K562 (cell line): ENCODE results near the gene PLA2G4C. TPM values are rescaled to one million over a fixed set of nuclear protein-coding genes. Genes with fewer than 3 reads are reported as not detected.

ENCODE experiments used
- ATAC-seq: fragments of 200-7000 bp; cut with Tn5 transposase; 3 replicates; pipeline ENCODE4 v1.9.1; 2020; ENCODE audit warnings: moderate library complexity
- BruUV-seq: library from RNA; stranded (reverse); fragments of 400-500 nt; replicated peaks from 2 replicates; lab custom pipeline; 2021; lab: Mats Ljungman, UMichigan
- CTCF ChIA-PET: fragments of 300-600 bp; formaldehyde crosslinking; extraction: SDS; loops from one replicate; lab custom pipeline; 2021; ENCODE audit warnings: low intra/inter-chr PET ratio; lab: Yijun Ruan, JAX
- POLR2A ChIA-PET: fragments of 300-600, 350-650 bp; sonication (Branson Sonifier 250); formaldehyde crosslinking; extraction: SDS; loops from one replicate; lab custom pipeline; 2021; ENCODE audit warnings: antibody characterized with exemption, inconsistent platforms; lab: Yijun Ruan, JAX
- DNase-seq, 4 experiments: peaks; one replicate each; pipeline versions ENCODE4 v3.0.0 to v3.0.0-alpha.2; 2011 to 2018; ENCODE audit warnings: low spot score in 3 of 4, mixed read lengths in 3 of 4; ENCODE audit errors: extremely low read depth in 1 of 4
- FAIRE-seq: peaks from 2 replicates; lab custom pipeline; 2011; peaks lifted over from hg19 to GRCh38; lab: Jason Lieb, UNC
- H2AFZ ChIP-seq: 2 replicates; pipeline ENCODE4 v1.6.0; 2011; ENCODE audit warnings: low read depth, low read length, control low read depth, inconsistent platforms
- H3K27ac ChIP-seq: fragments of 200-600 bp; 3 replicates; pipeline ENCODE4 v1.8.0; 2011; ENCODE audit warnings: low read depth, mild to moderate bottlenecking, control low read depth, inconsistent platforms, low read length, moderate library complexity, mixed read lengths; ENCODE audit errors: extremely low read depth
- H3K27me3 ChIP-seq, 2 experiments: fragments of 300-600 bp in 1 of 2; 2 replicates in 1 of 2; 3 replicates in 1 of 2; pipeline versions ENCODE4 v1.6.0 to v1.8.0; 2011; ENCODE audit warnings: inconsistent platforms in 2 of 2, low read length in 2 of 2, mild to moderate bottlenecking in 1 of 2, mixed read lengths in 1 of 2, moderate library complexity in 1 of 2; ENCODE audit not compliant: control insufficient read depth in 2 of 2, insufficient read depth in 2 of 2
- H3K36me3 ChIP-seq: fragments of 300-600 bp; 3 replicates; pipeline ENCODE4 v1.8.0; 2011; ENCODE audit warnings: mild to moderate bottlenecking, low read length, inconsistent platforms; ENCODE audit not compliant: control insufficient read depth, insufficient read depth
- H3K4me1 ChIP-seq, 2 experiments: fragments of 200-600 bp in 1 of 2; replicated peaks in 1 of 2; 2 replicates in 1 of 2; 3 replicates in 1 of 2; pipeline versions ENCODE4 v1.5.1 to v1.8.0; 2011; ENCODE audit warnings: inconsistent platforms in 2 of 2, low read length in 2 of 2, mild to moderate bottlenecking in 1 of 2, mixed read lengths in 1 of 2, moderate library complexity in 1 of 2; ENCODE audit not compliant: control insufficient read depth in 2 of 2, insufficient read depth in 2 of 2
- H3K4me2 ChIP-seq: 2 replicates; pipeline ENCODE4 v1.6.1; 2011; ENCODE audit warnings: low read length, control low read depth, inconsistent platforms, mixed read lengths; ENCODE audit not compliant: insufficient read depth
- H3K4me3 ChIP-seq: fragments of 200-600 bp; sonication (generic), shearing (Covaris generic); 2 replicates; pipeline ENCODE4 v1.5.1; 2016; ENCODE audit warnings: control low read depth, inconsistent platforms
- H3K79me2 ChIP-seq: fragments of 200-600 bp; 3 replicates; pipeline ENCODE4 v1.8.0; 2011; ENCODE audit warnings: low read length, inconsistent platforms; ENCODE audit not compliant: control insufficient read depth, insufficient read depth
- H3K9ac ChIP-seq, 2 experiments: 2 replicates each; pipeline versions ENCODE4 v1.6.0 to v1.6.1; 2011; ENCODE audit warnings: low read depth in 2 of 2, low read length in 2 of 2, control low read depth in 1 of 2, inconsistent platforms in 1 of 2, mild to moderate bottlenecking in 1 of 2, mixed read lengths in 1 of 2; ENCODE audit not compliant: insufficient read depth in 1 of 2
- H3K9me1 ChIP-seq: one replicate; pipeline ENCODE4 v1.6.0; 2011; ENCODE audit warnings: inconsistent platforms, mild to moderate bottlenecking, low read length, moderate library complexity; ENCODE audit not compliant: control insufficient read depth, insufficient read depth
- H3K9me3 ChIP-seq: replicated peaks from 2 replicates; pipeline ENCODE4 v1.5.1; 2011; ENCODE audit warnings: low read depth, low read length, inconsistent platforms; ENCODE audit not compliant: control insufficient read depth, insufficient read depth
- H4K20me1 ChIP-seq: replicated peaks from 2 replicates; pipeline ENCODE4 v1.6.1; 2011; ENCODE audit warnings: low read length, inconsistent platforms, mixed read lengths; ENCODE audit not compliant: control insufficient read depth, insufficient read depth
- BCOR ChIP-seq: fragments of 450-650 bp; IDR thresholded peaks from 2 replicates; pipeline ENCODE4 v1.6.1; 2016
- KDM1A ChIP-seq, 2 experiments: fragments of 450-650 bp; IDR thresholded peaks; 2 replicates each; pipeline ENCODE4 v1.6.1; 2016; ENCODE audit warnings: mild to moderate bottlenecking in 2 of 2
- RBM25 ChIP-seq: fragments of 200-400 bp; formaldehyde crosslinking; IDR thresholded peaks from 2 replicates; pipeline ENCODE4 v1.6.1; 2018; ENCODE audit warnings: low read length, low read depth, moderate library complexity; ENCODE audit not compliant: severe bottlenecking
- ZFP36 ChIP-seq: fragments of 150-350 bp; IDR thresholded peaks from 2 replicates; pipeline ENCODE4 v1.6.1; 2018; ENCODE audit warnings: low read length, low read depth; ENCODE audit not compliant: partially characterized antibody
- ZNF586 ChIP-seq: fragments of 450-650 bp; formaldehyde crosslinking; conservative IDR thresholded peaks from 2 replicates; pipeline ENCODE4 v1.4.0; 2020; ENCODE audit warnings: mild to moderate bottlenecking, moderate library complexity
- ZNF766 ChIP-seq: fragments of 200-800 bp; sonication (Bioruptor generic); conservative IDR thresholded peaks from 2 replicates; pipeline ENCODE4 v1.6.1; 2016; ENCODE audit warnings: missing genetic modification characterization, missing compliant biosample characterization
- WGBS: fragments of 100-300 bp; shearing (Covaris generic); methylation state at CpG from one replicate; pipeline ENCODE4 v1.1.6; 2016; ENCODE audit warnings: low coverage, mixed read lengths; ENCODE audit not compliant: insufficient coverage; ENCODE audit errors: missing lambda C conversion rate; 5-methylcytosine and 5-hydroxymethylcytosine counted together
- in situ Hi-C: fragments of 300-500 bp; cut with MboI; formaldehyde crosslinking; loops from 4 replicates; pipeline ENCODE4 v1.15.0; 2018; ENCODE audit warnings: inconsistent platforms, mixed read lengths
- intact Hi-C: fragments of 100-400 bp; cut with micrococcal nuclease; formaldehyde crosslinking; loops from 2 replicates; pipeline ENCODE4 v1.14.2; 2022
- polyA plus RNA-seq, 8 experiments: library from polyadenylated mRNA; depleted of rRNA in 4 of 8; stranded (reverse) in 5 of 8; unstranded in 3 of 8; fragments of >200 nt; fragmentation: Nextera tagmentation in 2 of 8; fragmentation: Illumina TruSeq in 1 of 8; extraction: Ambion mirVana in 2 of 8; extraction: Trizol in 1 of 8; gene quantifications; 2 replicates each; pipeline versions ENCODE4 v1.2.1 to v1.2.3, GENCODE V29; 2011 to 2014; ENCODE audit warnings: inconsistent platforms in 1 of 8, missing spikeins in 1 of 8
- total RNA-seq, 7 experiments: library from RNA; depleted of rRNA in 6 of 7; stranded (reverse); fragments of >200 nt in 6 of 7; fragmentation: Illumina TruSeq in 2 of 7; extraction: Trizol in 2 of 7; gene quantifications; 2 replicates each; pipeline versions ENCODE4 v1.2.1 to v1.2.3, GENCODE V29; 2011 to 2021; ENCODE audit warnings: low replicate concordance in 1 of 7

Gene PLA2G4C
- total and polyA plus RNA-seq, 9 of the 15 experiments (the other 6 are each of a cell fraction or from before 2014, with no cell fraction given), result 0.27 to 0.35 (median 0.35) TPM; not detected in 6

DNA sequence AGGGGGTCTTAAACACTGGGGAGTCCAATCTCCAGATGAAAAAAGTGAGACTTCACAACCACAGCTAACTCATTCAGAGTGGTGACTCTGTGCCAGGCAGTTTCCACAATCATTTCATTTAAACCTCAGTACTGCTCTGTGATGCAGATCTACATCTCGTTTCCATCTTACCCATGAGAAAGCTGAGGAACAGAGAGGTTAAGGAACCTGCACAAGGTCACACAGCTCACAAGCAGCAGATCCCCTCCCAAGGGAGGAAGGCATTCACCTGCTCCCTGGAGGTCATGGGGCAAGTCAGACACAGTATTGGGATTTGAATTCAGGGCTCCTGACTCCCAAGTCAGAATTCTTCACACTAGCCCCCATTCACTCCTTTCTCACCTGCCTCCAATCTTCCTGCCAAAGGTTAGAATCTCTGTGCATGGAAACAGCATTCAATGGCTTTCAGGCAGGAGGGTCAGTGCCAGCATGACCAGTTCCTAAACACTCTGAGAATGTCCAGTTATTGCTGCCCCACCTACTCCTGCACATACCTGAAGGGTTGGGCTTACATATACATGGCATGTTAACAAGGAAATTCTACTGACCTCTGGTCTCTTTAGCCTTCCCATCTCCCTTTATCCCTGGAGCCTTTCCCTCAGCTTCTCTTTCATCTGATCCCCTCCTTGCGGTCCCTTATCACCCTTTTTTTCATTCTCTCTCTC lies 68.6 kb downstream of the PLA2G4C start:
- Histone ChIP-seq H3K4me1 (peaks cover 3% of the 10 kb centered on the region in 2 experiments; a peak in 2 of 5 replicates), H3K27ac (no peak overlapping the region), H2AFZ (no peak overlapping the region), H3K4me2 (no peak overlapping the region), H4K20me1 (no peaks in the 10 kb centered on the region), H3K4me3 (no peak overlapping the region), H3K9me1 (peaks cover 2% of the 10 kb centered on the region), H3K9ac (no peak overlapping the region), H3K9me3 (no peaks in the 10 kb centered on the region), H3K36me3 (no peaks in the 10 kb centered on the region), H3K79me2 (no peaks in the 10 kb centered on the region), H3K27me3 (peaks cover 3 to 12% of the 10 kb centered on the region in 2 experiments; a peak in 3 of 5 replicates)
- no peak for DNase-seq
- FAIRE-seq, result no peak
- in situ Hi-C loops (no loop called here), intact Hi-C loops (no loop called here)
- BruUV-seq, result no TSS peak
- ATAC-seq, result no peak
- CTCF ChIA-PET, result no interaction called here
- peak; percentile 71 for TF ChIP-seq BCOR
- peak in 1 of 2 experiments; percentile 44; a peak in 1 of 4 replicates for TF ChIP-seq KDM1A (IDR thresholded peaks at IDR 0.05)
- TF ChIP-seq RBM25, result peak; percentile 89
- TF ChIP-seq ZNF766 (CRISPR knock-in tag), result no peak
- TF ChIP-seq ZNF586 (CRISPR knock-in tag), result no peak
- peak; percentile 79 for TF ChIP-seq ZFP36
- 0% methylated on average over 1 of the region's 2 CpGs for WGBS
- POLR2A ChIA-PET, result no interaction called here
